ENCODE results near the gene TM4SF1. TPM values are rescaled to one million over a fixed set of nuclear protein-coding genes. Genes with fewer than 3 reads are reported as not detected.

TM4SF1 gene
- total RNA-seq, 1 donor from 2014 or later: 0.97 TPM

DNA sequence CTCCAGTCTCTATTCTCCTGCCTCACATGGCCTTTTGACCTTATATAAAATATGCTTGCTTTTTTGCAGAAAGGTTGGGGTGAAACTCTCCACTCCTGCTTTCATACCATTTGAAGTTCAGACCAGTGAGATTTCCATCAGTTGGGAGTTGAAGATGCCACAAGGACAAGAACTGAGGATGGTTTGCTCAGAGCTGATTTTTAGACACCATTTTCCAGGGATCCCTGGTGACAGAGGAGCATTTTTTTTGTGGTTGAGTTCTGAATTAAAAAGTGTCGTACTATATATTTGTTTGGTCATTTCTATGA is 8.8 kb upstream of the TM4SF1 start:
- no peak for DNase-seq (ENCODE audit: low spot score)
- H3K4me3 Mint-ChIP-seq (ENCODE audit: unreplicated experiment): no peak overlapping the region
- TF ChIP-seq CTCF (IDR thresholded peaks at IDR 0.05; ENCODE audit: unreplicated experiment): no peak
- peak overlapping the region; percentile 88 for H3K27ac Mint-ChIP-seq (ENCODE audit: unreplicated experiment)
- peaks cover 16% of the 10 kb centered on the region for H3K4me1 Mint-ChIP-seq (ENCODE audit: unreplicated experiment)
- peaks cover 6% of the 10 kb centered on the region for H3K27me3 Mint-ChIP-seq (ENCODE audit: unreplicated experiment)
- H3K9me3 Mint-ChIP-seq (ENCODE audit: unreplicated experiment): peaks cover 5% of the 10 kb centered on the region
- H3K36me3 Mint-ChIP-seq (ENCODE audit: low read depth, unreplicated experiment): peaks cover 7% of the 10 kb centered on the region

DNA sequence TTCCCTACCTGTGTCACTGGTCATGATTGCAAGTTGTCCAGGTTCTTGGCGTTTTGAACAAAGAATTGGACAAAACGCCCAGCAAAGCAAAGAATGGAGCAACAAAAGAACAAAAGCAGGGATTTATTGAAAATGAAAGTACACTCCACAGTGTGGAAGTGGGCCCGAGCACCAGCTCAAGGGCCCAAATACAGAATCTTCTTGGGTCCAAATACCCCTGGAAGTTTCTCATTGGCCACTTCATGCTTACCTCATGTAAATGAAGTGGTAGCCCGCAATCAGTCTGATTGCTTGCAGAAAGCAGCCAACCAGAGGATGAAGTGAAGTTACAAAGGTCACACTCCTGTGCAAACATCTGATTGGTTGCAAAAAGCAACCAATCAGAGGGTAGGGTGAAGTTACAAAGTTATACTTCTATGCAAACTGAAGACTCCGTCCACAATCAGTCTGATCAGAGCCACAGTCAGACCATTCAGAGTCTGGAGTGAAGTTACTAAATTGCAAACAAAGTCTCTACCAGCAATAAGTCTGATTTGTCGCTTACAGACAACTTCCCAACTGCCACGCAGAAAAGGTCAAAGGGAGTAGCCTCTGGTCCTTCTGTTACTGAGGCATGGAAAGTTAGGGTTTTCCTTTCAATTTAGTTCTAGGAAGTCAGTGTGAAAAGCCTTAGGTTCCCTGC is 8.3 kb upstream of the TM4SF1 start:
- no peak for DNase-seq (ENCODE audit: low spot score)
- Mint-ChIP-seq H3K9me3 (ENCODE audit: unreplicated experiment) (peaks cover 8% of the 10 kb centered on the region), H3K27ac (ENCODE audit: unreplicated experiment) (no peak overlapping the region), H3K27me3 (ENCODE audit: unreplicated experiment) (peaks cover 6% of the 10 kb centered on the region), H3K4me1 (ENCODE audit: unreplicated experiment) (peaks cover 15% of the 10 kb centered on the region), H3K4me3 (ENCODE audit: unreplicated experiment) (no peak overlapping the region), H3K36me3 (ENCODE audit: low read depth, unreplicated experiment) (peaks cover 9% of the 10 kb centered on the region)
- no peak for TF ChIP-seq CTCF (IDR thresholded peaks at IDR 0.05; ENCODE audit: unreplicated experiment)

DNA sequence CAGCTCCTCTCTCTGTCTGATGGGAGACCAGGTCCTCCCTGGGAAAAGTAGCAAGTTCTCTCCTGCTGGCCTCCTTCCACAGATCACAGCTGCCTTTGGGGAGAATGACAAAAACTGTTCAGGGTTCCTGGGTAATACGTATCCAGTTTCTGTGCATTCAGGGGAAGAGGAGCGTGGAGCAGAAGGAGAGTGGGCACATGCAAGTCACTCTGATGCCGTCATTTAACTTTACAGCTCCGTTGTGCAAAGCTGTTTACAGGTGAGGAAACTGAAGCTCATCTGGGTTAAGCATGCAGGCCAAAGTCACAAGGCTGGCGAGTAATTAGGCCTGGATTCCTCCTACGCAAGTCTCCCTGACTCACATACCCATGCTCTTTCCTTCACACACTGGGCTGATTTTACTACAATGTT is 7.5 kb upstream of the TM4SF1 start:
- H3K4me1 Mint-ChIP-seq (ENCODE audit: unreplicated experiment): peaks cover 15% of the 10 kb centered on the region
- no peak overlapping the region for H3K4me3 Mint-ChIP-seq (ENCODE audit: unreplicated experiment)
- peaks cover 9% of the 10 kb centered on the region for H3K36me3 Mint-ChIP-seq (ENCODE audit: low read depth, unreplicated experiment)
- H3K27ac Mint-ChIP-seq (ENCODE audit: unreplicated experiment): no peak overlapping the region
- H3K27me3 Mint-ChIP-seq (ENCODE audit: unreplicated experiment): peaks cover 6% of the 10 kb centered on the region
- no peak for TF ChIP-seq CTCF (IDR thresholded peaks at IDR 0.05; ENCODE audit: unreplicated experiment)
- peaks cover 8% of the 10 kb centered on the region for H3K9me3 Mint-ChIP-seq (ENCODE audit: unreplicated experiment)
- DNase-seq (ENCODE audit: low spot score): no peak

GRCh38 chr3:149384167-149384566 is 6.7 kb upstream of the TM4SF1 start:
- Mint-ChIP-seq H3K36me3 (ENCODE audit: low read depth, unreplicated experiment) (peaks cover 9% of the 10 kb centered on the region), H3K9me3 (ENCODE audit: unreplicated experiment) (peaks cover 8% of the 10 kb centered on the region), H3K4me3 (ENCODE audit: unreplicated experiment) (no peak overlapping the region), H3K4me1 (ENCODE audit: unreplicated experiment) (peaks cover 15% of the 10 kb centered on the region), H3K27ac (ENCODE audit: unreplicated experiment) (no peak overlapping the region), H3K27me3 (ENCODE audit: unreplicated experiment) (peaks cover 6% of the 10 kb centered on the region)
- DNase-seq (ENCODE audit: low spot score): no peak
- TF ChIP-seq CTCF (IDR thresholded peaks at IDR 0.05; ENCODE audit: unreplicated experiment): no peak

DNA sequence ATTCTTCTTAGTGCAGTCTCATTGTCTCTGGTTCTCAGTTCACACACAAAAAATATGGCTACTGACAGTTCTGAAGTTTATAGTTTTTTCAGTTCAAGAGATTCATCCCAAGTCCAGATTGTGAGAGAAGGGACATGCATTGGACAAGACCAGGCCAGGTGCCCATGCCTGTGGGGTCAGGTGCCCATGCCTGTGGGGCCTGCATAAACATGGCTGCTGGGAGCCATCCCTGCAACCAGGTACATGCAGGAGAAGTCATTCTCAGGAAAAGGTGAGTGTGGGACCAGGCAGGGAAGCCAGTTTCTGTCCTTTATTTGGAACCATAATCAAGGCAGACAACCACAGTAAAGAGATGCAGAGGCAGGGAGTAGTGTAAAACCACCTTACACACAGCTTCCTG is 6.3 kb upstream of the TM4SF1 start:
- H3K27me3 Mint-ChIP-seq (ENCODE audit: unreplicated experiment): peaks cover 6% of the 10 kb centered on the region
- no peak for TF ChIP-seq CTCF (IDR thresholded peaks at IDR 0.05; ENCODE audit: unreplicated experiment)
- peaks cover 12% of the 10 kb centered on the region for H3K36me3 Mint-ChIP-seq (ENCODE audit: low read depth, unreplicated experiment)
- peaks cover 8% of the 10 kb centered on the region for H3K9me3 Mint-ChIP-seq (ENCODE audit: unreplicated experiment)
- peaks cover 18% of the 10 kb centered on the region for H3K4me1 Mint-ChIP-seq (ENCODE audit: unreplicated experiment)
- no peak for DNase-seq (ENCODE audit: low spot score)
- no peak overlapping the region for H3K4me3 Mint-ChIP-seq (ENCODE audit: unreplicated experiment)
- no peak overlapping the region for H3K27ac Mint-ChIP-seq (ENCODE audit: unreplicated experiment)
